Thymus (tissue), 11 donors: ENCODE measurements around the gene ZAR1L. TPM values are rescaled to one million over a fixed set of nuclear protein-coding genes. Genes with fewer than 3 reads are reported as not detected.

Experiments
- DNase-seq, 9 donors: peaks; one replicate each; pipeline ENCODE4 v3.0.0-alpha.2; 2013; ENCODE audit warnings: low spot score in 9 of 9, low read depth in 6 of 9, missing footprints in 1 of 9
- H3K27ac ChIP-seq, 2 donors: one replicate each; pipeline ENCODE4 v1.5.1; 2013; ENCODE audit warnings: control low read depth in 1 of 2, low read depth in 1 of 2, low read length in 1 of 2, mild to moderate bottlenecking in 1 of 2, moderate library complexity in 1 of 2
- H3K27me3 ChIP-seq, 2 donors: one replicate each; pipeline ENCODE4 v1.5.1; 2013; ENCODE audit warnings: low read length in 1 of 2; ENCODE audit not compliant: control insufficient read depth in 2 of 2, insufficient read depth in 1 of 2
- H3K36me3 ChIP-seq, 2 donors: one replicate each; pipeline ENCODE4 v1.5.1; 2013; ENCODE audit warnings: low read length in 1 of 2, mild to moderate bottlenecking in 1 of 2, moderate library complexity in 1 of 2; ENCODE audit not compliant: control insufficient read depth in 2 of 2, insufficient read depth in 2 of 2
- H3K4me1 ChIP-seq, 2 donors: one replicate each; pipeline ENCODE4 v1.5.1; 2013; ENCODE audit warnings: low read length in 2 of 2; ENCODE audit not compliant: control insufficient read depth in 2 of 2, insufficient read depth in 2 of 2
- H3K4me3 ChIP-seq, 2 donors: one replicate each; pipeline ENCODE4 v1.5.1; 2013; ENCODE audit warnings: low read length in 2 of 2, control low read depth in 1 of 2, mild to moderate bottlenecking in 1 of 2
- H3K9me3 ChIP-seq, 2 donors: one replicate each; pipeline ENCODE4 v1.5.1; 2013; ENCODE audit warnings: low read length in 1 of 2, mild to moderate bottlenecking in 1 of 2; ENCODE audit not compliant: control insufficient read depth in 2 of 2, insufficient read depth in 1 of 2
- WGBS: extraction: QIAGEN DNeasy Blood & Tissue Kit; methylation state at CpG from one replicate; pipeline ENCODE4 v1.1.7; 2013; 5-methylcytosine and 5-hydroxymethylcytosine counted together
- polyA plus RNA-seq: library from polyadenylated mRNA; stranded (reverse); fragments of 200-250 nt; gene quantifications from one replicate; pipeline ENCODE4 v1.2.3, GENCODE V29; 2013
- total RNA-seq: library from RNA; stranded (reverse); fragments of 120-200 nt; gene quantifications from one replicate; pipeline ENCODE4 v1.2.4, GENCODE V29; 2013
- donor health status: healthy.

The ZAR1L gene
- total and polyA plus RNA-seq, 2 donors, result 0.07 TPM; not detected in 1

DNA sequence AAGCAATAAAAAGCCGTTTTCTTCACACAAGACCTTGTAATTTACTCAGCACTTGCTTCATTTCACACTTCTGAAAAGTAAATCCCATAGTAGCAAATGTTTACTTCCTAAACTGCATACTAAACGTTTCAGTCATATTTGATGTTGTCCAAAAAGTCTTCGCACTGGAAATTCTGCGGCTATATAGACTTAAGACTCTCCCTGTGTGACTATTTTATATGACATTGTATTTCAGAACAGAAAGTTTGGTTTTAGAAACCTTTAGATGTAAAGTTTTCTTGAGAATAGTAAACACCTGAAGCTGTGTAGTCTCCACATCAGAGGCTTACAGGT is 29.6 kb downstream of the ZAR1L start:
- WGBS, result 91% methylated on average over 4 of the region's 4 CpGs

DNA sequence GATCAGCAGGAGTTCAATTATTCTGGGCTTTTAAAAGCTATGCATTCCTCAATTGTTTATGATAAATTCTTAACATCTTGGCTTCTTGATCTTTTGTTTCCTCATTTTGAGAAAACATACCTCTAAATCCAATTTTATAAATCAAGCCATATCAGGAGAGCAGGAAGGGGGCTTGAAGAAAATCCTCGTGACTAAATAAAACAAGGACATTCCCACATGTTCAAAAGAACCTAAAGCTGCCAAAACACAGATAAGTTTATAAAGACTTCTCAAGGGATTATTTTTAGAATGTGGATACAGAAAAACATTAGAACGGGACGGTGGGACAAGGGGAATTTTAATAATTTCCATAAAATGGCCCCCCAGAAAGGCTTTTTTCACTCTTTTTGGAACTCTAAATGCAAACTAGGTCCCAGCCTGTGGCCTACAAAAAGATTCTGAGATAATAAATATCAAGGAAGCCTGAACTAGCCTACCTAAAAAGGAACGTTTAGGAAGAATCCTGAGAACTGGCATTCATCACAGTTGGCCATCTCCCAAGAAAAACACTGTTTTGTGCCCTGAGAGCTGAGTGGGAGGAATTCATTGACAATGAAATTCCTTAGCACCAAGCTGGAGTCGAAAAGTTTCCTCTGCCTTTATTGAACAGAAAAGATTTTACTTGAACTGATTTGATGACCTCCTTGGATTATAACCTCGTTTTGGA is 30.1 kb downstream of the ZAR1L start:
- DNase-seq, result no peak
- WGBS, result 94% methylated on average over 6 of the region's 6 CpGs
- Histone ChIP-seq H3K4me1 (no peaks in the 10 kb centered on the region), H3K4me3 (no peak overlapping the region), H3K27ac (no peak overlapping the region), H3K9me3 (no peaks in the 10 kb centered on the region), H3K27me3 (no peaks in the 10 kb centered on the region), H3K36me3 (no peaks in the 10 kb centered on the region)

More for the DNA sequence above, 29.6 kb downstream of the ZAR1L start:
- Histone ChIP-seq H3K27me3 (no peaks in the 10 kb centered on the region), H3K27ac (no peak overlapping the region), H3K4me3 (no peak overlapping the region), H3K36me3 (no peaks in the 10 kb centered on the region), H3K4me1 (no peaks in the 10 kb centered on the region), H3K9me3 (no peaks in the 10 kb centered on the region)
- no peak for DNase-seq

DNA sequence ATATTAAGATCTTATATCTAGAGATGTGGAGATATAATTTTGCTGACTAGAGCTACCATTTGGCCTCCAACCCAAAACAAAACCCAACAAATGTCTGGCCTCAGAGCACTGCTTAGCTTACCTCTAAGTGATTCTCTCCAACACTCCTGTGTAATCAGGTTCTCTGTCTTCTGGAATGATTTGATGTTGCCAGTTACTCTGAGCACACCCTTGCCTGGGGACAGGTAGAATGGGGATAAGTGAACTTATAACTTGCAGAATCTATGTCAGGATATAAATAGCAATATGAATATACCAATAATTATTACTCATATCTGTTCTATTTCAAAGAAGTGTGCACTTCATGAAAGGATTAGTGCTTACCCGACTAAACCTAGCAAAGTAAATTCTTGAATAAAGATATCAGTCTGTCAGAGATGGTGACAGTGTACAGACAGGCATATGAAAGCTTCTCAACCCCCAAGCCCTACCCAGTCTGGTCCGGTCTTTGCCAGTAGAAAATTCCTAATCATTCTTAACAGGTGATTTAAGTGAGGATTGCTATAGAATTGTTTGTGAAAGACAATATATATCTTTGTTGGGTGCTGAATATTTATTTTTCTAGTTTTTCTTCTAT is 33.0 kb downstream of the ZAR1L start:
- Histone ChIP-seq H3K36me3 (no peaks in the 10 kb centered on the region), H3K4me3 (no peak overlapping the region), H3K4me1 (no peaks in the 10 kb centered on the region), H3K27ac (no peak overlapping the region), H3K27me3 (no peaks in the 10 kb centered on the region), H3K9me3 (no peaks in the 10 kb centered on the region)
- DNase-seq, result no peak
- 98% methylated on average over 2 of the region's 2 CpGs for WGBS

DNA sequence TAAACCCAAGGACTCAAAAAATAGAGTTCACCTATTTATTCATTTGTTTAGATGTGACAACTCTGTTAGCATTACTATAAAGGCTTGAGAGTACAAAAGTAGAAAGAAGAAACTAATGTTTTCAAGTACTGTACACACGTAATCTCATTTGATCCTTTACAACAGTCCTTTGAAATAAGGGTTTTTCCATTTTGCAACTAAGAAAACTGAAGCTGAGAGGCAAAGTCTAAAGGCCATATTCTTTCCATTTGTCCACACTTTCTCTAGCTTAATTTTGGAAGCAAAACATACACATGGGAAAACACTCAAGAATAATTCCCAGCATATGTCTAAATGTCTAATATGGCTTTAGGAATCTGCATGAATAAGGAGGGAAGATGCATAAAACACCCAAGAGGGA is 34.1 kb downstream of the ZAR1L start:
- Histone ChIP-seq H3K4me1 (no peaks in the 10 kb centered on the region), H3K4me3 (no peak overlapping the region), H3K36me3 (no peaks in the 10 kb centered on the region), H3K9me3 (no peaks in the 10 kb centered on the region), H3K27ac (no peak overlapping the region), H3K27me3 (no peaks in the 10 kb centered on the region)
- 91% methylated on average over 1 of the region's 1 CpG for WGBS
- DNase-seq, result no peak

DNA sequence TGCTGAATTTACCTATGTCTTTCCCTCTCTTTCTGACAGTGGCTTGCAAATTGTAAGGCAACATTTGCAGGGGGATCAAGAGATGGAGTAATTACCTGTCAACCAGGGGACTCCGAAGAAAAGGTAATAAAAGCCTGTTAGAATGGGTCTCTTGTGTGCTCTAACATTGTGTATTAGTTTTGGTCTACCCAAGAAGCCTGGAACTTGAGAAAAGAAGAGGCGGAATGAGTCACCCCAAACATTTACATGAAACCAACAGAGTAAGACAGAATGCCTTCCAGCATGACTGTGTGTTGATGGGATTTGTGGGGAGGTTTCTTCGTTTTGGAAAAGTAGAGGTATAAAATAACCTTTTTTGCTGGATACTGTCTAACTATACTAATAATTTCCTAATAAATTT is 36.7 kb downstream of the ZAR1L start:
- no peak for DNase-seq
- 94% methylated on average over 3 of the region's 3 CpGs for WGBS
- Histone ChIP-seq H3K4me1 (no peaks in the 10 kb centered on the region), H3K9me3 (no peaks in the 10 kb centered on the region), H3K27me3 (no peaks in the 10 kb centered on the region), H3K4me3 (no peak overlapping the region), H3K27ac (no peak overlapping the region), H3K36me3 (no peaks in the 10 kb centered on the region)

DNA sequence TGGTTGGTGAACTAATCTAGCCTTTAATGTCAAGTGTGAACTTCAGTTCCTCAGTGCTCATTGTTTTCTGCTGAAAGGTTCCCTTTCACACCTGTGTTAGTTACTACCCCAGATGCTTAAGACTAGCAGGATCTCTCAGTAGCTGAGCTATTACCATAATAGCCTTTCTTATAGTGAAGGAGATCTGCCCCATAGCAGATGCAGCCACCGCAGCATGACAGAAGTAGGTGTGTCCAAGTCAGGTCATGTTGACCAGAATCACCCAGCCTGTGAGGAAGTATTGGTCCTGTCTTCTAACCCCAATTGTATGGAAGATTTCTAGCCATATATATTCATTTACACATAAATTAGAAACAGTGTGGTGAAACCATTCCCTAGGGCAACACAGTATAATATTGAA is 37.3 kb downstream of the ZAR1L start:
- H3K4me3 ChIP-seq, result no peak overlapping the region
- H3K9me3 ChIP-seq, result no peaks in the 10 kb centered on the region
- no peaks in the 10 kb centered on the region for H3K36me3 ChIP-seq
- no peak overlapping the region for H3K27ac ChIP-seq
- no peaks in the 10 kb centered on the region for H3K27me3 ChIP-seq
- DNase-seq, result no peak
- WGBS, result 52% methylated on average over 1 of the region's 1 CpG
- no peaks in the 10 kb centered on the region for H3K4me1 ChIP-seq

DNA sequence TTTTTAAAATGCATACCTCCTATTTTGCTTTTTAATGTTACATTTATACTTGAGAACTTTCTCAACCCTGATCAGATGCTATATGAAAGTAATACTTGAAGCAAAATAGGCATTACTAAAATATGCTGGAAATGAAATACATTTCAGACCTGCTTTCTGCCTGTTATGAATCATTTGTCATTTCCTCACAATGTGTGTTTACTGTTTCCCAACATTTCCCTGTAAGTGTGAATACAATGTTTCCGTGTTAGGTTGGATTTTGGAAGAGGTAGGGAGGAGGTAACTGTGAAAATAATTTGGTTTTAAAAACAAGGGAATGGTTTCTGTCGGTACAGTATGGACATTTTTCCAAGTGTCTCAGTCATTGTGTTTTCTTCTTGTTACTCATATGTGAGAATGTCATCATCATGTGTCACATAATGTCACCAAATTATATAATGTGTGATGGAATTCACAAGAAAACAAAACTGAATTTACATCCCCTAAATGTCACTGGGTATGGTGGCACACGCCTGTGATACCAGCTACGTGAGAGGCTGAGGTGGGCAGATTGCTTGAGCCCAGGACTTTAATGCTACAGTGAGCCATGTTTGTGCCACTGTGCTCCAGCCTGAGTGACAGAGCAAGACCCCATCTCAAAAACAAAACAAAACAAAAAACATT is 43.0 kb downstream of the ZAR1L start:
- no peak overlapping the region for H3K27ac ChIP-seq
- no peak for DNase-seq
- WGBS, result 98% methylated on average over 4 of the region's 4 CpGs

DNA sequence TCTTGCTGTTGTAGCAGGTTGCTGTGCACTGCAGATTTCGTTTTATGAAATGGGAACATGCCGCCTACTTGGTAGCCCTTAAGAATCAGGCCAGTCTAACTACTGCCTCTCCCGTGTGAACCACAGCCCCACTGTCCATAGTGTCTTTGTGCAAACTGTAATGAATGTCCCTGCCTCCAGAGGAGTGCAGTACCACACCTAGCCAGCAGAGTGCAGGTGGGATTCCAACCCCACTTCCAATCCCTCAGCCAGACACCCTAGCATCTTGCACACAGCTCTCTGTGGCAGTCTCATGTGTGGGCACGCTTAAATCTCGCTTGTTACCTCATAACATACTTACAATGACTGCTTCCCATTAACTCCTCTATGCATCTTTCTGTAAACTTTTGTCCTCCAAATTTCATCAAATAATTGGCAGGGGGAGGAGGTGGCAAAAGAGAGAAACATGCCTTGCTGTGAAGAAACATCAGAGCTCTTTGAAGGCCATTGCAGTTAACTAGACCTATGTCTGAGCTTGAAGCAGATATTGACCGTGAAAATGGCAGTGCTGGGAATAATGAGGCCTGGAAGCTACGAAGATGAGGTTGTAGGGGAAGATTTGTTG is 47.2 kb downstream of the ZAR1L start:
- Histone ChIP-seq H3K9me3 (no peaks in the 10 kb centered on the region), H3K27ac (no peak overlapping the region), H3K27me3 (no peaks in the 10 kb centered on the region), H3K4me3 (no peak overlapping the region), H3K36me3 (peaks cover 0 to 11% of the 10 kb centered on the region in 2 donors), H3K4me1 (no peaks in the 10 kb centered on the region)
- 96% methylated on average over 7 of the region's 7 CpGs for WGBS
- DNase-seq, result peak in 7 of 9 donors; percentile 13 to 41 (median 21)

More for the DNA sequence above, 43.0 kb downstream of the ZAR1L start:
- H3K4me3 ChIP-seq, result no peak overlapping the region
- H3K9me3 ChIP-seq, result no peaks in the 10 kb centered on the region
- no peaks in the 10 kb centered on the region for H3K4me1 ChIP-seq
- H3K36me3 ChIP-seq, result peaks cover 0 to 2% of the 10 kb centered on the region in 2 donors
- H3K27me3 ChIP-seq, result no peaks in the 10 kb centered on the region

DNA sequence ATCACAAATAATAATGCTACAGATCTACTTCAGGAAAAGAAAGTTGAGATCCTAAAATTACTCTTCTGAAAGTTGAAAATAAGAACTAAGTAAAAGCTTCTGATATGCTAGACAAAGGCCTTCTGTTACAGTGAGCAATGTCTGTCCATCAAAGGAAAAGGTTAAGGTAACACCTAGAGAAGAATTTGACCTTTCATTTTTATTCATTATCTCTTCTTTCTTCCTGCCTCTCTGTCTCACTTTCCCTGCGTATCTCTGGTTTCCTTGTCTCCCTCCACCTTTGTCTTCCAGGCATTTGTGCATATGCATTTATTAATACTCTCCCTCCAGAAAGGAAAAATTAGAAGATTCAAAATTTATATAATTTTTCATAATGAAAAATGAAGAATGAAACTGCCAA is 49.0 kb downstream of the ZAR1L start:
- Histone ChIP-seq H3K27me3 (no peaks in the 10 kb centered on the region), H3K9me3 (no peaks in the 10 kb centered on the region), H3K4me1 (no peaks in the 10 kb centered on the region), H3K4me3 (no peak overlapping the region), H3K36me3 (peaks cover 0 to 11% of the 10 kb centered on the region in 2 donors), H3K27ac (no peak overlapping the region)
- WGBS, result 93% methylated on average over 1 of the region's 1 CpG
- DNase-seq, result no peak
